ENCODE results near the gene SYNGR2. TPM values are rescaled to one million over a fixed set of nuclear protein-coding genes. Genes with fewer than 3 reads are reported as not detected.

Gene SYNGR2
- total RNA-seq, 1 experiment from 2014 or later: 286 TPM

- in situ Hi-C loops (cut with HindIII; ENCODE audit: low pct_unique_long_range_greater_than_20kb, low sequenced_read_pairs): no loop called here
- DNase-seq (ENCODE audit: low read depth): no peak
Measured at GRCh38 chr17:78214706-78215061, 46.3 kb downstream of the SYNGR2 start.

GRCh38 chr17:78219396-78220150, 51.2 kb downstream of the SYNGR2 start:
- DNase-seq (ENCODE audit: low read depth): no peak
- in situ Hi-C loops (cut with HindIII; ENCODE audit: low pct_unique_long_range_greater_than_20kb, low sequenced_read_pairs): no loop called here

Other genes starting within 250 kb of the SYNGR2 start
- gene TNRC6C, start 209.9 kb upstream of the SYNGR2 start, total RNA-seq (2014; rRNA removed; shearing (Covaris generic); ENCODE audit: low replicate concordance): 0.91 and 2.2 TPM in 2 replicates
- 21.2 and 31.4 TPM in 2 replicates for gene TMC6, start 39.8 kb upstream of the SYNGR2 start, total RNA-seq (2014; rRNA removed; shearing (Covaris generic); ENCODE audit: low replicate concordance)
- gene TMC8, start 37.8 kb upstream of the SYNGR2 start, total RNA-seq (2014; rRNA removed; shearing (Covaris generic); ENCODE audit: low replicate concordance): 0.14 and 0.17 TPM in 2 replicates
- gene C17orf99, start 22.2 kb upstream of the SYNGR2 start, total RNA-seq (2014; rRNA removed; shearing (Covaris generic); ENCODE audit: low replicate concordance): not detected in 2 replicates
- gene TK1, start 18.5 kb downstream of the SYNGR2 start, total RNA-seq (2014; rRNA removed; shearing (Covaris generic); ENCODE audit: low replicate concordance): 160 and 213 TPM in 2 replicates
- 37.2 and 41.1 TPM in 2 replicates for gene AFMID, start 18.8 kb downstream of the SYNGR2 start, total RNA-seq (2014; rRNA removed; shearing (Covaris generic); ENCODE audit: low replicate concordance)
- 192 and 210 TPM in 2 replicates for gene BIRC5, start 45.7 kb downstream of the SYNGR2 start, total RNA-seq (2014; rRNA removed; shearing (Covaris generic); ENCODE audit: low replicate concordance)
- not detected in 2 replicates for gene TMEM235, start 63.0 kb downstream of the SYNGR2 start, total RNA-seq (2014; rRNA removed; shearing (Covaris generic); ENCODE audit: low replicate concordance)
- 22.9 and 28.9 TPM in 2 replicates for gene SOCS3, start 191.5 kb downstream of the SYNGR2 start, total RNA-seq (2014; rRNA removed; shearing (Covaris generic); ENCODE audit: low replicate concordance)
- 32.8 and 57.8 TPM in 2 replicates for gene PGS1, start 210.1 kb downstream of the SYNGR2 start, total RNA-seq (2014; rRNA removed; shearing (Covaris generic); ENCODE audit: low replicate concordance)